Smooth muscle cell (in vitro differentiated cells): ENCODE results near the gene UBXN4. TPM values are rescaled to one million over a fixed set of nuclear protein-coding genes. Genes with fewer than 3 reads are reported as not detected.

Experiments
- DNase-seq: peaks from one replicate; lab custom pipeline; 2025; ENCODE audit not compliant: unreplicated experiment; lab: John Stamatoyannopoulos, UW
- H2AFZ ChIP-seq: fragments of 200-600 bp; sonication (generic); 2 replicates; pipeline ENCODE4 v1.6.0; 2016; ENCODE audit warnings: antibody characterized with exemption, low read depth, mild to moderate bottlenecking
- H3F3A ChIP-seq: fragments of 200-600 bp; sonication (generic); 2 replicates; pipeline ENCODE4 v1.6.0; 2017; ENCODE audit warnings: antibody characterized with exemption, low read depth
- H3K27ac ChIP-seq: fragments of 200-600 bp; sonication (generic); 2 replicates; pipeline ENCODE4 v1.5.1; 2016; ENCODE audit warnings: low read depth, mild to moderate bottlenecking
- H3K27me3 ChIP-seq: fragments of 200-600 bp; sonication (generic); 2 replicates; pipeline ENCODE4 v1.6.1; 2016; ENCODE audit warnings: low read depth, mild to moderate bottlenecking
- H3K36me3 ChIP-seq: fragments of 200-600 bp; sonication (generic); 2 replicates; pipeline ENCODE4 v1.5.1; 2016; ENCODE audit warnings: low read depth
- H3K4me1 ChIP-seq: fragments of 200-600 bp; sonication (generic); 2 replicates; pipeline ENCODE4 v1.5.1; 2016; ENCODE audit warnings: low read depth
- H3K4me2 ChIP-seq: fragments of 200-600 bp; sonication (generic); 2 replicates; pipeline ENCODE4 v1.6.0; 2016; ENCODE audit warnings: mild to moderate bottlenecking
- H3K4me3 ChIP-seq: fragments of 200-600 bp; sonication (generic); 2 replicates; pipeline ENCODE4 v1.5.1; 2016; ENCODE audit warnings: mild to moderate bottlenecking
- H3K79me2 ChIP-seq: fragments of 200-600 bp; sonication (generic); 2 replicates; pipeline ENCODE4 v1.6.0; 2016; ENCODE audit warnings: low read depth, mild to moderate bottlenecking
- H3K9ac ChIP-seq: fragments of 200-600 bp; sonication (generic); 2 replicates; pipeline ENCODE4 v1.6.0; 2016; ENCODE audit warnings: low read depth
- H3K9me3 ChIP-seq: fragments of 200-600 bp; sonication (generic); replicated peaks from 2 replicates; pipeline ENCODE4 v1.5.1; 2016; ENCODE audit warnings: low read depth
- H4K20me1 ChIP-seq: fragments of 200-600 bp; sonication (generic); 2 replicates; pipeline ENCODE4 v1.6.0; 2016; ENCODE audit warnings: low read depth
- WGBS: methylation state at CpG from one replicate; pipeline ENCODE4 v1.1.7; 2016; ENCODE audit warnings: low lambda C conversion rate; 5-methylcytosine and 5-hydroxymethylcytosine counted together
- polyA plus RNA-seq: library from polyadenylated mRNA; unstranded; fragments of >200 nt; fragmentation: Nextera tagmentation; extraction: Ambion mirVana; gene quantifications from 2 replicates; pipeline ENCODE4 v1.2.1, GENCODE V29; 2016
- total RNA-seq: library from RNA; depleted of rRNA; stranded (reverse); fragments of >200 nt; gene quantifications from 2 replicates; pipeline ENCODE4 v1.2.3, GENCODE V29; 2014
- TF ChIP-seq, protein P1 (sequence below): fragments of 200-600 bp; sonication (generic); IDR thresholded peaks from 2 replicates; pipeline ENCODE4 v1.5.1; 2017; ENCODE audit warnings: borderline replicate concordance, mild to moderate bottlenecking, antibody characterized with exemption; ENCODE audit not compliant: insufficient read depth, poor library complexity, severe bottlenecking

The UBXN4 gene
- total and polyA plus RNA-seq, 2 experiments from 2014 or later: 87.1 to 130 TPM

DNA sequence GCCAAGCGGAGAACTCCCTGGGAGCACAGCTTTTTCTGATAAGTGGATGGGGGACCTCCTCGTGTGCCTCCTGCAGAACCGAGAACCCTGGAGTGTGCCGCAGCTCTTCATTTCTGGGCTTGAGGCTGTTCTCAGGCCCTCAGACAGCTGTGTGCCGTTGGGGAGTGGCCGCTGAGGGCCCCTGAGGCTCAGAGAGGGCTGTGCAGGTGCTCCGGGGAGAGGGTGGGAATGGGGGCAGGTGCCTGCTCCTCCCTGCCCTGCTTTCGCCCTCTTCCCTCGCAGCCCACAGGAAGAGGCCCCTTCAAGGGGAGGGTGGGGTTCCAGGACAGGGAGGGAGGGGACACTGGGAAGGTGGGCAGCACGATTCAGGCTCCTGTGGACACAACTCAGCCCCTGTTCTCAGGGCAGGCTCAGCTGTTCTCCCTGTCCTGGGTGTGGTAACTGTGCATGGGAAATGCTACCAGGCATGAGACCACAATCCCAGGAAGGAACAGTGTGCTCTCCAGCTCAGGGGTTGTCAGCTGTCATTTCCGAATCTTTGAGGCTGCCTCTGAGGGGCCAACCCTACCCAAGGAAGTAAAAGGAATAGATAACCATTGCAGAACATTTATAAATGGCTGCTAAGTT, 84.0 kb downstream of the UBXN4 start:
- TF ChIP-seq, protein P1, sequence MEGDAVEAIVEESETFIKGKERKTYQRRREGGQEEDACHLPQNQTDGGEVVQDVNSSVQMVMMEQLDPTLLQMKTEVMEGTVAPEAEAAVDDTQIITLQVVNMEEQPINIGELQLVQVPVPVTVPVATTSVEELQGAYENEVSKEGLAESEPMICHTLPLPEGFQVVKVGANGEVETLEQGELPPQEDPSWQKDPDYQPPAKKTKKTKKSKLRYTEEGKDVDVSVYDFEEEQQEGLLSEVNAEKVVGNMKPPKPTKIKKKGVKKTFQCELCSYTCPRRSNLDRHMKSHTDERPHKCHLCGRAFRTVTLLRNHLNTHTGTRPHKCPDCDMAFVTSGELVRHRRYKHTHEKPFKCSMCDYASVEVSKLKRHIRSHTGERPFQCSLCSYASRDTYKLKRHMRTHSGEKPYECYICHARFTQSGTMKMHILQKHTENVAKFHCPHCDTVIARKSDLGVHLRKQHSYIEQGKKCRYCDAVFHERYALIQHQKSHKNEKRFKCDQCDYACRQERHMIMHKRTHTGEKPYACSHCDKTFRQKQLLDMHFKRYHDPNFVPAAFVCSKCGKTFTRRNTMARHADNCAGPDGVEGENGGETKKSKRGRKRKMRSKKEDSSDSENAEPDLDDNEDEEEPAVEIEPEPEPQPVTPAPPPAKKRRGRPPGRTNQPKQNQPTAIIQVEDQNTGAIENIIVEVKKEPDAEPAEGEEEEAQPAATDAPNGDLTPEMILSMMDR: no peak
- Histone ChIP-seq H3K27ac (no peak overlapping the region), H3K4me3 (no peak overlapping the region), H3K27me3 (no peaks in the 10 kb centered on the region), H2AFZ (no peak overlapping the region), H3K4me1 (no peaks in the 10 kb centered on the region), H3K9me3 (no peaks in the 10 kb centered on the region), H3K4me2 (no peak overlapping the region), H4K20me1 (no peaks in the 10 kb centered on the region), H3K36me3 (no peaks in the 10 kb centered on the region), H3K79me2 (no peaks in the 10 kb centered on the region), H3K9ac (no peak overlapping the region), H3F3A (no peaks in the 10 kb centered on the region)
- DNase-seq: no peak
- 87% methylated on average over 10 of the region's 11 CpGs for WGBS

DNA sequence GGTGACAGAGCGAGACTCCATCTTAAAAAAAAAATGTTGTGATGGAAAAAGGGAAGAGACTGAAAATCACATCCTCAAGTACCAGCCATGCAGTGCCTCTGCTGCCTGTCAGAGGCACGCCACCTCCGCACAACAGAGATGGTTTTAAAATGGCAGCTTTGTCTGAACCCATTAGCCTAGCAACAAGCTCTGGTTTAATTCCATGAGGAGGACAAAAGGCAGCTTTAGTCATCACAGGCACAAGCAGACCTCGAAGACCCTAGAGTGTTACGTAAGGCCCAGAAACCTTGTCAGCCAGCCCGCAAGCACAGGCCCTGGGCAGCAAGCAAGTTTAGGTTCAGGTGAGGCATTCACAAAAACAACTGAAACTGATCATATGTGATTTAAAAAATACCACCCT, 84.9 kb downstream of the UBXN4 start:
- TF ChIP-seq, protein P1: no peak
- WGBS: 88% methylated on average over 6 of the region's 6 CpGs

DNA sequence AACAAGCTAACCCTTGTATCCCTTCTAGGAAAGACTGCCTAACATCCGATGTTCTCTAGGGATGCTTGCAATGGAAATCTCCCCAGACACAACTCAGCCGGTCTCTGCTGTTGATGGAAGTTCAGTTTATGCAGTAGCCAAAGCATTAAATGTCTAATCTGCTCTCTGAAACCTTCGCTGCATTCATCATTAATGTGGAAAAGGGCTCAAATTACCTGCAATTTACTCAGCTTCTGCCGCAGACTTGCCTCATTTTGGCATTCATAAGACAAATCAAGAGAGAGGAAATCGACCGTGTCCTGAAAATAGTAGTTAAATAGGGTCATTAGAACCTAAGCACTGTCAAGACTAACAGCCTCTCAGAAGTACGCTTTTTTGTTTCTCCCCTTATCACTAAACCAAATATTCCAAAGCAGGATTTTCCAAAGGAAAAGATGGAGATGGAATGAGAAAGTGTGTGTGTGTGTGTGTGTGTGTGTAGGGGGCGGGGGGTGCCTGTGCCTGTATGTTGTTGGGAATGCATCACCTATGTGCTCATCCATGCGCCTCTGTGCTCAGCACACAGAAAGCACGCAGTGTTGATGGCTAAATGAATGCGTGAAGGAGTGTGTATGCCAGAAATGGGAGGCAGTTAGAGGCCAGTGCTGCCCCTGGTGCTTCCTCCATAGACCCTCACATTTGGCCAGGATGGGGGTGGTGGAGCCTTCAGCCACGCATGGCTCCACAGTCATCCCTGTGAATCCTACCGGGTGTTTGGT, 87.9 kb downstream of the UBXN4 start:
- WGBS: 90% methylated on average over 13 of the region's 13 CpGs
- H3K9ac ChIP-seq: no peak overlapping the region
- H3K27me3 ChIP-seq: no peaks in the 10 kb centered on the region
- H3F3A ChIP-seq: no peaks in the 10 kb centered on the region
- no peaks in the 10 kb centered on the region for H4K20me1 ChIP-seq
- H3K4me3 ChIP-seq: no peak overlapping the region
- H3K27ac ChIP-seq: no peak overlapping the region
- no peaks in the 10 kb centered on the region for H3K4me1 ChIP-seq
- TF ChIP-seq, protein P1: no peak
- H2AFZ ChIP-seq: no peak overlapping the region
- DNase-seq: no peak
- H3K79me2 ChIP-seq: no peaks in the 10 kb centered on the region
- no peaks in the 10 kb centered on the region for H3K9me3 ChIP-seq
- H3K4me2 ChIP-seq: no peak overlapping the region
- no peaks in the 10 kb centered on the region for H3K36me3 ChIP-seq

More for the DNA sequence above, 84.9 kb downstream of the UBXN4 start:
- H4K20me1 ChIP-seq: no peaks in the 10 kb centered on the region
- H3K9me3 ChIP-seq: no peaks in the 10 kb centered on the region
- no peaks in the 10 kb centered on the region for H3K4me1 ChIP-seq
- no peak for DNase-seq
- no peaks in the 10 kb centered on the region for H3K36me3 ChIP-seq
- no peak overlapping the region for H3K9ac ChIP-seq
- no peak overlapping the region for H2AFZ ChIP-seq
- no peaks in the 10 kb centered on the region for H3K27me3 ChIP-seq
- H3K4me3 ChIP-seq: no peak overlapping the region
- H3K4me2 ChIP-seq: no peak overlapping the region
- H3K79me2 ChIP-seq: no peaks in the 10 kb centered on the region
- H3F3A ChIP-seq: no peaks in the 10 kb centered on the region
- no peak overlapping the region for H3K27ac ChIP-seq
